ENCODE measurements around the gene SPAG9.
A peak's percentile ranks its signal among the peaks of the same experiment; 100 is the strongest.

SPAG9 gene

DNA sequence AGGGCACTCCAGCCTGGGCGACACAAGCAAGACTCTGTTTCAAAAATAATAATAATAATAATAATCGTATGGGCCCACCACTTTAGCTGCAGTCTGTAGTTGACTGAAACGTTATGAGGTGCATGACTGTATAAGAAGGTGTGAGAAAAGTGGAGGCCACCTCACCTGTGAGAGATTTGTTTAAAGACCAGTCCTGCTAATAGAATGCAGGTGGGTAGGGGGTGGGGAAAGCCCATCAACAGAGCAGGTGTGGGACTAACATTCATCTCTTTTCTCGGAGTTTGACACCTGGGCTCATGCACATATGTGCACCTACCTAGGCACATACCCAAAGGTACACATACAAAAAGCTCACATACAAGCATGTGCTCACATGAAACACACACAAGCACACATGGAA lies 186.5 kb downstream of the SPAG9 start:
- DNase-seq: no peak

- peak in 3 of 4 experiments; percentile 13 to 20 (median 17) for DNase-seq
Observed at GRCh38 chr17:50931144-50931908, 189.3 kb downstream of the SPAG9 start.

DNA sequence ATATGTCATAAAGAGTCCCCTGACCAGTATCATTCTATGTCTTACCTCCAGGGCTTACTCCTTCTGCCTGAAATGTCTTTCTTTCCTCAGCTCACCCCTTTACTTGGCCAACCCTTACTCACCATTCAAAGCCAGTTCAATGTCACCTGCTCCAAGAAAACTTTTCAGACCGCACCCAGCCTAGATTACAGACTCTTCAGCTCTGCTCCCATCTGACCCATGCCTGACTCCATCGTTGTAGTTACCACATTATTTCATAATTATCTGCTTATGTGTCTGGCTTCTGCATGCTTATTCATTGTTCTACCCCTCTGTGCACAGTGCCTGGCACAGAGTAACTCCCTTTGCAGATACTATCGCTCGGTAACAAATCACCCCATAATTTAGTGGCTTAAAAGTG lies 192.0 kb downstream of the SPAG9 start:
- DNase-seq: no peak

DNA sequence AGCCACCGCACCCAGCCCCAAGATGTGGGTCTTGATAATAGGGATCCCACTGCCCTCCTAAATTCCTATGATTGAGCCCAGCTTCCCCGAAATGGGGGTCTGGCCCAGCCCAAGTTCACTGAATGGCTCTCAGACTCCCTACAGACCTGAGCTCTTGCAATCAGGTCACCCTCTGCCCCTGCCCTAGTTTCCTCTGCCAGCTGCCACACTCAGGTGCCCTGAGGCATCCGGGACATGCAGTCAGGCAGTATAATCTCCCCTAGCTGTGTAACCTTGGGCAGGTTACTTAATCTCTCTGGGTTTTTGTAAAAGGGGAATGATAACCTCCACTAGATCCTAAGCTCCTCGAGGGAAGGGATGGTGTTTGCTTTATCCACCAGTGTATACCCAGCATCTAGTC lies 193.4 kb downstream of the SPAG9 start:
- no peak for DNase-seq

GRCh38 chr17:50926523-50926922 lies 194.1 kb downstream of the SPAG9 start:
- no peak for DNase-seq

GRCh38 chr17:50925296-50925891 lies 195.3 kb downstream of the SPAG9 start:
- DNase-seq: no peak

GRCh38 chr17:50924800-50925199 lies 195.9 kb downstream of the SPAG9 start:
- no peak for DNase-seq

DNA sequence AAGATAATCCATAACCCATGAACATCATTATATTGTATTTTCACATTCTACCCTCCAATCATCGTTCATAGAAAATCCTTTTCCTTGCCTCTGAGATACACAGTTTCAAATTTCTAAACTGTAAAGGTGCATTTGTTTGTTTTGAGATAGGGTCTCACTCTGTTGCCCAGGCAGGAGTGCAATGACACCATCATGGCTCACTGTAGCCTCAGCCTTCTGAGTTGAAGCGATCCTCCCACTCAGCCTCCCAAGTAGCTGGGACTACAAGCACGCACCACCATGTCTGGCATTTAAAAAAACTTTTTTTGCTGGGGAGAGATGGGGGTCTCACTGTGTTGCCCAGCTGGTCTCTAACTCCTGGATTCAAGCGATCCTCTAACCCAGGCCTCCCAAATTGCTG lies 196.4 kb downstream of the SPAG9 start:
- no peak for DNase-seq

- no peak for DNase-seq
Observed at GRCh38 chr17:50923611-50924010, 197.1 kb downstream of the SPAG9 start.

GRCh38 chr17:50922721-50923405 lies 197.8 kb downstream of the SPAG9 start:
- no peak for DNase-seq

DNA sequence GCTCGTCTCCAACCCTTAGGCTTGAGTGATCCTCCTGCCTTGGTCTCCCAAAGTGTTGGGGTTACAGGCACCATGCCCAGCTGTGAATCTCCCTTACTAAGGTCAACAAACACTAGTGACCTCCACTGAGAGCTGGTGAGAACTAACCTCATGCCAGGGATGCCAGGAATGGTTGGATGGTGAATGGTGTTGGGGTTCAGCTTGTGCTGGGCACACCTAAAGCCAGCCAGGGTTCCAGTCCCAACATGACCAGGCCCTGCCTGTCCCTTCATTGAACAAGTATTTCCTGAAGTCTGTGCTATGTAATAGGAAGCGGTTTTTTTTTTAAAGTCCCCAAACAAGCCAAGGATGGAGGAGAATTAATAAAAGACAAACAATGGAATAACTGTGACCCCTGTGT lies 198.6 kb downstream of the SPAG9 start:
- no peak for DNase-seq

GRCh38 chr17:50920891-50921586 lies 199.6 kb downstream of the SPAG9 start:
- DNase-seq: no peak

DNA sequence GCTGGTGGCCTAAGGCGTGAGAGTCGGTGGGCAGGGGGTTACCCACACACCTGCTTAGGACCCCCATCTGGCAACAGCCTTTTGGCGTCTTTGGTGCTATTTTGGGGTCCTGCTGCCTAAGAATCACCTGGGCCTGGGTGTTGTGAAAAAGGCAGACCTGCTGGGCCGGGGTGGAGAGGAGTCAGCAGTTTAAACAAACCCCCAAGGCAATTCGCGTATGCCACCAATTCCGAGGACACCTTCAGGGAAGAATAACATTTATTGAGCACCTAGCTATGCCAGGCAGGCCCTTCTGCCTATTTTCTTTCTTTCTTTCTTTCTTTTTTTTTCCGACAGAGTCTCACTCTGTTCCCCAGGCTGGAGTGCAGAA lies 200.6 kb downstream of the SPAG9 start:
- no peak for DNase-seq

GRCh38 chr17:50919321-50920040 lies 201.2 kb downstream of the SPAG9 start:
- DNase-seq: peak; percentile 25 to 64 (median 61)

DNA sequence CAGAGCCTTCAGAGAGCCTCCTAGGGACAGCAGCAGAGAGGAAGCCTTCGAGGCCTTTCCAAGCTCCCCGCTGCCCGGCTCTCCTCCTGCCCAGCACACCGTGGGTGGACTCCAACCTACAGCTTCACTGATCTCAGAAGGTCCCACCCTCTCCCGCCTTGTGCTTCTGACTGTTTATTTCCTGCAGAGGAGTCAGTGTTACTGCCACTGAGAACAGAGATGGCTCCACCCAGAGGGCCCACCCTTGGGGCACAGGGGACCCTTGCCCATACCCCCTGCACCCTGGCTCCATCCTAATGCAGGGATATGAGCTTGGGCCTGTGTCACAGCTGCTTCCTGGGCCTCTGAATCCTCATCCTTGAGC lies 201.8 kb downstream of the SPAG9 start:
- DNase-seq: no peak

DNA sequence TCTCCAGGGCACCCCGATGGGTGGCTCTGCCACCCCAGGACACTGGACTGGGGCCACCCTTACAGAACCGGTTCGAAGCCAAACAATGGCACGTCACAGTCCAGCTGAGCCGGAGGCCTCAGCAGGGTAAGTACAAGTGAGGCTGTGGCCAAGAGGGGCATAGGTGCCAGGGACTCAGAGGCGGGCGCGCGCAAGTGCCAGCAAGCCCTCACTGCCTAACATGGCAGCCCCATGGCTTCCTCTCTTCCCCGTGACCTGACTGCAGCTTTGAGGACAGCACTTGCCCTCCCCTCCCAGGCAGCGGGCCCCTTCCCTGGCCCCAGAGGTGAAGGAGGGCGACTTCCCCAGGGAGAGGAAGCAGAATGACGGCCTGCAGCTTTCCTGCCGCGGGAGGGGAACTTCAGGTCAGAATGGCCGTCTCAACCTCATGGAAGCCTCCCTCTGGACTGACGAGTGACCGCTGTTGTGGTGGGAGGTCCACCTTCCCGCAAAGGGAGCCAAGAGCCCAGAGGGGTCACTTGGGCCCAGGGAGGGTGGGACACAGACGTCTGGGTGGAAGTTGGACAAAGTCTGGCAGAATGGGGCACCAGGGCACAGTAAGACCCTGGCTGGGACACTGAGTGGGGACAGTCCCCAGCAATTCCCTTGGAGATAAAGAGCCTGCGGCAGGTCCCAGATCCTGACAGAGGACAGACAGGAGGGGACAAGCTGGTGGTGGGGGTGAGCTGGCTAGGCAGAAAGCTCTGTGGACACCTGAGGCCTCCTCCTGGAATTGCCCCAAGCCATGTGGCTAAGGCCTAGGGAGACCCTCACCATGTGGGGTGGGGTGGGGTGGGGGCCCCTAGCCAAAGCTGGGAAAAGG lies 202.4 kb downstream of the SPAG9 start:
- DNase-seq: no peak

- no peak for DNase-seq
Observed at GRCh38 chr17:50917418-50917743, 203.3 kb downstream of the SPAG9 start.

GRCh38 chr17:50916708-50917417 lies 203.8 kb downstream of the SPAG9 start:
- DNase-seq: no peak

DNA sequence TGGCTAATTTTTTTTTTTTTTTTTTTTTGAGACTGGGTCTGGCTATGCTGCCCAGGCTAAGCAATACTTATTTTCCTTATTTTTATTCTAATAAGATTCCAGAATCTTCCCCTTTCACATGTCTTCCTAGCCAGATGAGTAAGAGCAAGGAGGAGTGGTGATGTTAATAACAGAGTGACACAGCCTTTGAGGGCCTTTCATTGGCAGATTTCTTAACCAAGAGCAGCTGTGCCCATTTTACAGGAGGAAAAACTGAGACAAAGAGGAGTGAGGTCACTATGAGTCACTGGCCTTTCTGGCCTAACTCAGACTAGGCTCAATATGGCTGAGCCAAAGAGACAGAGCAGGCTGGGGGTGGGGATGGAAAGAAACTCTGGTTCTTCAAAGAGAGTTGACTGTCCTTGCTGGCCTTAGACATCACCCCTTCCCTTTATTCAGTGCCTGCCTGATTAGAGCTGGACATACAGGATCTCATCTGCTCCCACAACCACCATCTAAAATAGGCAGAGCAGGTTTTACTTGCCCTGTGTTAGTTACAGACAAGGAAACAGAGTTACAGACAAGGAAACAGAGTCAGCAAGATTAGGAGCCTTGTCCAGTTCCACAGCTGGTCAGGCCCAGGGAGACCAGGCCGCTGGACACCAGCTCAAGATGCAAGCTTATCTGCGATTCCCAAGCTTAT lies 204.5 kb downstream of the SPAG9 start:
- DNase-seq: peak in 1 of 4 experiments; percentile 10

DNA sequence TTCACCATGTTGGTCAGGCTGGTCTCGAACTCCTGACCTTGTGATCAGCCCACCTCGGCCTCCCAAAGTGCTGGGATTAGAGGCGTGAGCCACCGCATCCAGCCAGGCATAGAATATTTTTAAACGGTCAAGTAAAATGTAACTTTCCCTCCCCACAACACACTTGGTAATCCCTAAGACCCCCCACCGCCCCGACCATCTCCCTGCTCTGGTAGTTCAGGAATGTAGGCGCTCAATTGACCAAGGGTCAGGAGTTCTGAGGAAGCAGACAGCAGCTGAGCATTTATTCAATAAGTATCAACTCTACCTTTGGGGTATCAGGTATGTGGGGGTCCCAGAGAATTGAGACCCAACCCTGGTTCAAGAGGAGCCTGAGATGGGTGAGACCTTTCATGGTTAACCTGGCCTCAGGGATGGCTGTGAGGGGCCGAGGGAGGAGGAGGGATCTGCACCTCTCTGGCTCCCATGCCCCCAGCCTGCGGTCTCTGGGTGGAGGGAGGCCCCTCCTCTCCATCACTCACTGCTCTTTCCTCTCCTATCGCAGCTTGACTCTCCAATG lies 206.1 kb downstream of the SPAG9 start:
- DNase-seq: no peak

GRCh38 chr17:50913120-50913519 lies 207.5 kb downstream of the SPAG9 start:
- DNase-seq: no peak
